22Rv1 (cell line): ENCODE results near the gene NCK1.

Experiments used
- H3K27ac ChIP-seq: fragments of 450-650 bp; 2 replicates; pipeline ENCODE4 v1.5.1; 2017
- ZFX ChIP-seq: fragments of 450-650 bp; IDR thresholded peaks from 2 replicates; pipeline ENCODE4 v1.6.1; 2017; ENCODE audit warnings: antibody characterized with exemption, borderline replicate concordance
- TF ChIP-seq, protein P1 (sequence below): fragments of 450-650 bp; IDR thresholded peaks from 2 replicates; pipeline ENCODE4 v1.5.1; 2017; ENCODE audit warnings: mild to moderate bottlenecking

NCK1 gene

DNA sequence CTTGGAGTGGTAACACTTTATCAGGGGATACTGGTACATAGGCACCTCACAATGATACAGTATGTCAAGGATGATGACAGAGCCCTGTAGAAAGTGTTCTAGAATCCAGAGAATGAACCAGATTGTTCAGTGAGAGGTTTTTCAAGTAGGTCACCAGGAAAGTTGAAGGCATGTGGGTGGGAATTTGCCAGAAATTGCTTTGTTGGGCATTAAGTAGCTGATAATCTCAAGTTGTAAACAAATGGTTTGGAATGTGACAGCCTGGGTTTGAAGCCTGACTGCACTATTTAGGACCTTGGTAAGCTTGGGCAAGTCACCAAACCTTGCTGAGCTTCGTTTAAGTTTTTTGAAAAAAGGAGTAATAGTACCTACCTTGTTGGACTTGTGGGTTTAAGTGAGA, 30.5 kb upstream of the NCK1 start:
- TF ChIP-seq, protein P1, sequence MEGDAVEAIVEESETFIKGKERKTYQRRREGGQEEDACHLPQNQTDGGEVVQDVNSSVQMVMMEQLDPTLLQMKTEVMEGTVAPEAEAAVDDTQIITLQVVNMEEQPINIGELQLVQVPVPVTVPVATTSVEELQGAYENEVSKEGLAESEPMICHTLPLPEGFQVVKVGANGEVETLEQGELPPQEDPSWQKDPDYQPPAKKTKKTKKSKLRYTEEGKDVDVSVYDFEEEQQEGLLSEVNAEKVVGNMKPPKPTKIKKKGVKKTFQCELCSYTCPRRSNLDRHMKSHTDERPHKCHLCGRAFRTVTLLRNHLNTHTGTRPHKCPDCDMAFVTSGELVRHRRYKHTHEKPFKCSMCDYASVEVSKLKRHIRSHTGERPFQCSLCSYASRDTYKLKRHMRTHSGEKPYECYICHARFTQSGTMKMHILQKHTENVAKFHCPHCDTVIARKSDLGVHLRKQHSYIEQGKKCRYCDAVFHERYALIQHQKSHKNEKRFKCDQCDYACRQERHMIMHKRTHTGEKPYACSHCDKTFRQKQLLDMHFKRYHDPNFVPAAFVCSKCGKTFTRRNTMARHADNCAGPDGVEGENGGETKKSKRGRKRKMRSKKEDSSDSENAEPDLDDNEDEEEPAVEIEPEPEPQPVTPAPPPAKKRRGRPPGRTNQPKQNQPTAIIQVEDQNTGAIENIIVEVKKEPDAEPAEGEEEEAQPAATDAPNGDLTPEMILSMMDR: no peak
- TF ChIP-seq ZFX: no peak
- no peak overlapping the region for H3K27ac ChIP-seq

DNA sequence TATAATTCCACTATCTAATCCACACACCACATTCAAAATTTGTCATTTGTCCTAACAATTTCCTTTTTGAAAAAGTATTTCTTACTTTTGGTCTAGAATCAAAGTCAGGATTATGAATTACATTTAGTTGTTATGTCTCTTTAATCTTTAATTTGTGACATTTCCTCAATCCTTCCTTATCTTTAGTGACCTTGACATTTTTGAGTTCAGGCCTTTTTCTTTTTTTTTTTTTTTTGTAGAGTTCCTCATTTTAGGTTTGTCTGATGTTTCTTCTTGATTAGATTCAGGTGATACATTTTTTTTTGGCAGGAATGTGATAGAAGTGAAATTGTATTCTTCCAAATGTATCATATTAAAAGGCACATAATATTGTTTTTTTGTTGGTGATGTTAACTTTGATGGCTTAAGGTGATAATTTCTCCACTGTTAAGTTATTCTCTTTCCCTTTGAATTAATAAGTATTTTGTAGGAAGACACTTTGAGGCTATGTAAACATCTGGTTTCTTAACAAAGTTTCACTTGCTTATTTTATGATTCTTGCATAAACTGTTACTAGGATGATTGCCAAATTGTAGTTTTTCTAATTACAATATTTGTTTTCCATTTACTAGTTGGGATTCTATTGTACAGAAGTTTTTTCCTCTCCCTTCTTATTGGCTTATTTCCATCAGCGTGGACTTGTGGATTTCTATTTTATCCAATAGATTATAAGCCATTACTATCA, 26.8 kb upstream of the NCK1 start:
- no peak for TF ChIP-seq ZFX
- TF ChIP-seq, protein P1: no peak
- H3K27ac ChIP-seq: no peak overlapping the region

DNA sequence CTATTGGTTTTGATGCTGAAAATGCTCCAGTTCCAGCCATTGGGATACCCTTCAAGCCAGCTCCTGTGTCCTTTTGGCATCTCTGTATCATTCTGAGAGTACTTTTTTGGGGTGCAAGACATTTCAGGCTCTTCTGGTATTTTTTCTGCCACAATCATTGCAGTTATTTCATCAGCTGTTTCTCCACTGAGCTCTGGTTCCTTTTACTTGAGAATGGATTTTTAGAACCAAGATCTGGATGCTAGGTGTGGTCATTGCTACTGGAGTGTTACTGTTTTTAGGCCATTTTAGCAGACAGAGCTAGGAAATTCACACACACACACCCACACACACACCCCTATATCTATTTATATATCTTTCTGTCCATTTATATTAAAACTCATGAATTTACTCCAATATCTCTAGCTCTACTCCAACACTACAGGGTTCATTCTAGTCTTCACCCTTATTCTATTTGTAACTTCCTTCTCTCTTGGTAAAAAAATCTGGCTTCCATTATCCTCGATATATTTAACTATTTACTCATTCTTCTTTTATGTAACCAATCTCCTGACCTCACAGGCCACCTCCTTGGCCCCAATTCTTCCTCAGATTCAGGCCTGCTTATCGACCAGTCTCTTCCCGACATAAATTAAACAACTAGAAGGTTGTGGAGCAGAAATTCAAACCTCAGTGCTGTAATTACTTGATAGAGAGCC, 26.0 kb upstream of the NCK1 start:
- TF ChIP-seq, protein P1: no peak
- no peak for TF ChIP-seq ZFX
- H3K27ac ChIP-seq: no peak overlapping the region

DNA sequence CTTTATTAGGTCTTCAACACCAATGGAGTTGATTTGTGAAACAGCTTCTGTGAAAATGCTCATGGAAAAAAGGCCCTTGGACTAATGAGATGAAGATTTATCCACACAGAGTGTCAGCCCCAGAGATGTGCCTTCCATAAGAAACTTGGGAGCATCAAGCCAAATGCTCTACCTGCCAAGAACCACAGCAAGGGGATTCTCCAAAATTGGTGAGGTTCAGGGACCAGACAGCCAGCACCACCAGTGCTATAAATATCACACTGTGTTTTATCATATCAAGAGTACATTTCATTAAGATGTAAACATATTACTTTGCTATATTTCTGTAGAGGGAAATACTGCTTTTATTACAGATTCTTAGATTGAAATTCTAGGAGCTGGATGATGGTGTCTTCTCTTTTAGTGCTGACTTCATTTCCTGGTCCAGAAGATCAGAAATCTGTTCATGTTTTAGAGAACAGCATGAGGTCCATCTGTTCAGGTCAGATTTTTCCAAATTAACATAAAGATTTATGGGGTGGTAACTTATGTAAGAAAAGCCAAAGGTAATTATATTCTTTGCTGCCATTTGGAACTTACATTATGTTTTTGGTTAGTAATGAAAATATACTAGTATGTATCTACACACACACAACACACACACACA, 25.4 kb upstream of the NCK1 start:
- no peak overlapping the region for H3K27ac ChIP-seq
- TF ChIP-seq ZFX: no peak
- TF ChIP-seq, protein P1: no peak

DNA sequence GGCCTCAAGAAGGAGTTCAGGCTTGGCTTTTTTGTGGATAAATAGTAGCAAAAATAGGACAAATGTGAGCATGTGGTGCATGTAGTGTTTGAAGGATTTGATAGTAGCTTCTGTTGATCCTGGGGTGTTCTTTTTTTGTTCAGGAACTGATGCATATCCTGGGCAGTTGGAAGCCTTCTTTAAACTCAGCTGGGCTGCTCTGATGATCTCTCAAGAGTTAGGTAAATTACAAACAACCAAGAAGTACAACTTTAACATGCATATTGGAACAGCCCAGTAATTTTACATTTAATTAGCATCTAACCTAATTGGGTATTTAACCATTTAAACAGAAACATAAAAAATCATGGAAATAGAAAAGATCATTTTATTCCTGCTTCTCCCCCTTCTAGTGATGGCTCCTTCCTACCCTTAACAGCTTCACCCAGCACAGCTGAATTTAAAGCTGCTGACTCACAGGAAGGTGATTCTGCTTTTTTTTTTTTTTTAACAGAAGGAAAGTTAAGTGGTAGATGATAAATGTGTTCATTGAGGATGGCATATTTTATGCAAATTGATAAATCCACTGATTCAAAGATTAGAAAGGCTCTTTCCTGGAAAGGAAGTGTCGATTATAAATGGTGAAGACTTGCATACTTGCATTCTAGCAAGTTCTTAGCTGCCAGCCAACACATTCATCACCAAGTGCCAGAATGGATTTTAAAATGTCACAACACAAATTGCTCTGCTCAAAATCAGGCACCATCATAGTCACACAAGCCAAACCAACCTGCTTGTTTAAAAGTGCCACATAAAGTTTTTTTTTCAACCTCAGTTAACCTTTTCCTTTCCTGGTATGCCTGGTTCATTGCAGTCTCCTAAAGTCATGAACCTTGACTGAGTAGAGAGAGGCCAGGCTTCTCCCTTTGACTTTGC, 23.1 kb upstream of the NCK1 start:
- no peak for TF ChIP-seq ZFX
- TF ChIP-seq, protein P1: no peak
- H3K27ac ChIP-seq: no peak overlapping the region

DNA sequence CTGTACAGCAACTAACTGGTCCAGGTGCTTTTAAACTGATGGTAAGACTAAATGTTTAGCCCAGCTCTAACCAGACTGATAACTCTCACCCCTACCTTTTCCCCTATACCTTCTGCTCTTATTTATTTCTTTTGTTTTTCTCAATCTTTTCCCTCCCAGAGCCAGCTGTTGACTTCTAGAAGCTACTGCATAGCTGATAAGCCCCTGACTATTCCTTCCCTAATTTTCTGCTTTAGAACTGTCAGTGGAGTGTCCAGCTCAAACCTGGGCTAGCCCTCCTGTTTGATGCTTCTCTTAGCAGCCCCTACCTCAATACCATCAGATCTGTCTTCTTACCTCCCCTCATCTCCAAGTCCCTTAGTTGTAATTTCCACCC, 22.5 kb upstream of the NCK1 start:
- TF ChIP-seq ZFX: no peak
- TF ChIP-seq, protein P1: no peak
- no peak overlapping the region for H3K27ac ChIP-seq
